VCaP (cell line): ENCODE measurements around the gene SUCO.

ENCODE experiments used
- H3K27ac ChIP-seq: fragments of 450-650 bp; 2 replicates; pipeline ENCODE4 v1.5.1; 2017
- TF ChIP-seq, protein P1 (sequence below): fragments of 450-650 bp; conservative IDR thresholded peaks from 2 replicates; pipeline ENCODE4 v1.5.1; 2017; ENCODE audit warnings: mild to moderate bottlenecking, moderate library complexity

Gene SUCO

DNA sequence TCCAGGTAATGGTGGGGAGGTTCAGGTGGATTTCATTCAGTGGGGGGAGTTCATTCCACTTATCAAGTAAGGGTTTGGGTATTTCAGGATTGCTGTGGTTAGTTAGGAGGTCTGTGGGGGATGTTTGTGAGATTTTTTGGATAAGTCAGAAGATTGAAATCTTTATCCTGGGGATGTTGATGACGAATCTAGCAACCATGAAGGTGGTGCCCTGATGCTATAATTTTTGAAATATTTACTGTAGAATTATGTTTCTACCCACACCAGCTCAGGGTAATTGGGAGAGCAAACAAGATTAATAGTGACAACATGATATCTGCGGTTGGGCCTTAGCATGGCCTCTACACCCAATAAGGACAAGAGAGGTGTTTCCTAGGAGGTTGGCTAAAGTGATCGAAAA is 28.3 kb downstream of the SUCO start:
- H3K27ac ChIP-seq, result no peak overlapping the region
- TF ChIP-seq, protein P1, sequence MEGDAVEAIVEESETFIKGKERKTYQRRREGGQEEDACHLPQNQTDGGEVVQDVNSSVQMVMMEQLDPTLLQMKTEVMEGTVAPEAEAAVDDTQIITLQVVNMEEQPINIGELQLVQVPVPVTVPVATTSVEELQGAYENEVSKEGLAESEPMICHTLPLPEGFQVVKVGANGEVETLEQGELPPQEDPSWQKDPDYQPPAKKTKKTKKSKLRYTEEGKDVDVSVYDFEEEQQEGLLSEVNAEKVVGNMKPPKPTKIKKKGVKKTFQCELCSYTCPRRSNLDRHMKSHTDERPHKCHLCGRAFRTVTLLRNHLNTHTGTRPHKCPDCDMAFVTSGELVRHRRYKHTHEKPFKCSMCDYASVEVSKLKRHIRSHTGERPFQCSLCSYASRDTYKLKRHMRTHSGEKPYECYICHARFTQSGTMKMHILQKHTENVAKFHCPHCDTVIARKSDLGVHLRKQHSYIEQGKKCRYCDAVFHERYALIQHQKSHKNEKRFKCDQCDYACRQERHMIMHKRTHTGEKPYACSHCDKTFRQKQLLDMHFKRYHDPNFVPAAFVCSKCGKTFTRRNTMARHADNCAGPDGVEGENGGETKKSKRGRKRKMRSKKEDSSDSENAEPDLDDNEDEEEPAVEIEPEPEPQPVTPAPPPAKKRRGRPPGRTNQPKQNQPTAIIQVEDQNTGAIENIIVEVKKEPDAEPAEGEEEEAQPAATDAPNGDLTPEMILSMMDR, result no peak

DNA sequence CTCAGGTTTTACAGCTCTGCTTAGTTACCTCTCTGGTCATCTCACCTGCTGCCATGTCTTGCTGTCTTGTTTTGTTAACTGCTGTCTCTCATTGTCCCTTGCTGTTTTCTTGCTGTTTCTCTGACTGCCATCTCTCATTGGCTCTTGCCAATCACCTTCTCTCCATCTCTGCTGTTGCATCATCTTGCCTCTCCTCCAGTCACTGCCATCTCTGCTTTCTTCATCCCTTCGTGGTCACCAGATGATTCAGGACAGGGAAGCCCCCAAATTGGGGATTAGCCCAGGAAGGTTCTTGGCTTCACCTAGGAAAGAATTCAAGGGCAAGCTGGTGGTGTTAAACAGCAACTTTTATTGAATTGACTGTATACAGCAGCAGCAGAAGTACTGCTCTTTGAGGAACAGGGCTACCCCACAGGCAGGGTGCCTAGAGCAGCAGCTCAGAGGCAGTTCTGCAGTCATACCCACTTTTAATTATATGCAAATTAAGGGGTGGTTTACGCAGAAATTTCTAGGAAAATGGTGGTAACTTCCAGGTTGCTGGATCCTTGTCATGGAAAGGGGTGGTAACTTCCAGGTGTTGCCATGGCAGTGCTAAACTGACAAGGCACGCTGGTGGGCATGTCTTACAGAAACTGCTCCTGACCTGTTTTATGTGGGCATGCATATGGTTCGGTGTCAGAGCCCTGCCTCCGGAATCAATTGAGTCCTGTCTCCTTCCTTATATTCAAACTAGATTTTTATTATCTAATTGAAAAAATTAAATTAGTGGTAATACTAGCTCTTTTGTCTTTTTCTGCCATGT is 33.4 kb downstream of the SUCO start:
- TF ChIP-seq, protein P1, result no peak
- H3K27ac ChIP-seq, result no peak overlapping the region

DNA sequence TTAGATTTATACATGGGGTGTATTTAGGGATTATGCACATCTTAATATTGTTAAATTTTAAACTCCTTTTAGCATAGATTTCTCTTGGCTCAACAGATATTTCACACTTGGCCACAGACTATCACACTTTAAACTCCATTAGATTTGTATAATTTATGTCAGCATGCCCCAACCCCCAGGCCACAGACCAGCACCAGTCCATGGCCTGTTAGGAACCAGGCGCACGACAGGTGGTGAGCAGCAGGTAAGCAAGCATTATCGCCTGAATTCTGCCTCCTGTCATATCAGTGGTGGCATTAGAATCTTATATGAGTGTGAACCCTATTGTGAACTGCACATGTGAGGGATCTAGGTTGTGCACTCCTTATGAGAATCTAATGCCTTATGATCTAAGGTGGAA is 34.8 kb downstream of the SUCO start:
- TF ChIP-seq, protein P1, result no peak
- H3K27ac ChIP-seq, result no peak overlapping the region

DNA sequence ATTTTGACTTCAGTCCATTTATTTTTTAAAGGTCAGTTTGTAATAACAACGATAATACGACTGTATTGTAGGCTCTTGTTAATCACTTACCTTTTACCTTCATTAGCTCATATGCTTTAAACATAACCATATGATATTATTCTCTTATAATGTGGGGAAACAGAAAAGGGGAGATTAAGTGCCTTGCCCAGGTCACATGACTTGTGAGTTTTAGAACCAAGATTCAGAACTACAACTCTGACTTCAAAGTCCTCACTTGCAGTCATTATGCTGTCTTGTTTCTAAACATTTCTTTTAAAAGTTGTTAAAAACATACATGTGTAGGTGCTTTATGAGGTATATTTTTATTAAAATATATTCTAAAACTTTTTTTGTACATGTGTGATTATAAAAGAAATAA is 41.1 kb downstream of the SUCO start:
- TF ChIP-seq, protein P1, result no peak
- H3K27ac ChIP-seq, result no peak overlapping the region

DNA sequence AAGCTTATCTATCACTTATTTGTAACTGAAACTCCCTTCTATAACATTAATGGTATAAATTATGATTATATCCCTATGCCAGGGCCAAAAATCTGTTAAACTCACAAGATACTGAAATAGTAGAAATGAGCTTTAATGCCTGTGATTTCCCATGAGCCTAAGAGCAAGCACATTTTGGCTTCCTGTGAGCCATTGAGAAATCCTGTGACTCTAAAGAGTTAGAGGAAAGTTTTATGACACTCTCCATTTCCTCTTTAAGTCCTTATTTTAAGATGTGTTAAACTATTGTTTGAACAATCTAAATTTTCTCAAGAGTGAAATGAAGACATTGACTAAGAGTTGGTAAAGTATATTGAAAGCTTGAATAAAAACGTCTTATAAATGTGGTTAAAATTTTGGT is 45.6 kb downstream of the SUCO start:
- H3K27ac ChIP-seq, result no peak overlapping the region
- TF ChIP-seq, protein P1, result no peak

DNA sequence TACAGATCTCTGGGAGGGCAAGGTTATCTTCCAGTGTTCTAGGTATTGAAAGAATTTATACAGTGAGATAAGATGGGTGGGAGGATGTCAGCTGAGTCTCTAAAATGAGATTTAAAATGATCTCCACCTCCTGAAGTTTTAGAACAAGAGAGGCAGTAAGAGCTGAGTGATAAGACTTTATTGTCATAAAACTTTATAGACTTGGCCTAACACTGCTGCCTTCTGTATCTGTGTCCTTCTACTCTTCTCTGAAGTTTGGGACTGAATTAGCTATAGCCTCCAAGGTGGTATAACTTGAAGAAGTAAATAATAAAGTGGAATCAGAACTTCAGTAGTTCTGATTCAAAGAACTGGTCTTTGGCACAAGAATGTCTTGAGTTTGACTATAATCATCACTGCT is 48.3 kb downstream of the SUCO start:
- TF ChIP-seq, protein P1, result no peak
- H3K27ac ChIP-seq, result no peak overlapping the region

DNA sequence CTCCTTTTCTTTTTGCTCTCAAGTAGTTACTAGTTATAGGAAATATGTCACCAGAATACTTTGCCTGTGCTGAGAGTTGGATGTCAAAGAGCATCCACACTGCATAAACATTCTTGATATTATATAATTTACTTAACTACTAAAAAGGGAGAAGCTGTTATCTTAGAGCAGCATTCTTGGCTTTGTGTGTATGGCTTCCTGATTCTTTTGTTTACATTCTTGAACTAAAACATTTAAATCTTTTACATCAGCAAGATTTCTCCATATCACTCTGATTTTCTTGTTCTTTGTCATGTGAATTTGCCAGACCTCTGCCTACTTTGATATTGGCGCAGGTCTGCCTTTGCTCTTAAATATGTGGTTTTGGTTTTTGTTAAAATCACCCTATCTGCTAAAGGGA is 48.8 kb downstream of the SUCO start:
- TF ChIP-seq, protein P1, result no peak
- no peak overlapping the region for H3K27ac ChIP-seq
